Trophoblast cell (in vitro differentiated cells and primary cell): ENCODE results near the gene CYP27C1.

ENCODE experiments used
- DNase-seq, 2 donors: peaks; one replicate each; pipeline ENCODE4 v3.0.0-alpha.2; 2016
- H2AFZ ChIP-seq: 2 replicates; pipeline ENCODE4 v1.6.1; 2013; ENCODE audit warnings: low read length, moderate library complexity, mild to moderate bottlenecking; ENCODE audit not compliant: insufficient read depth, poor library complexity
- H2AK5ac ChIP-seq: 2 replicates; pipeline ENCODE4 v1.6.1; 2013; ENCODE audit warnings: mild to moderate bottlenecking, low read length
- H2BK120ac ChIP-seq: 2 replicates; pipeline ENCODE4 v1.6.1; 2013; ENCODE audit warnings: low read length, mild to moderate bottlenecking, moderate library complexity; ENCODE audit not compliant: insufficient read depth, poor library complexity
- H2BK12ac ChIP-seq: 2 replicates; pipeline ENCODE4 v1.6.1; 2013; ENCODE audit warnings: mild to moderate bottlenecking, low read length, moderate library complexity
- H2BK5ac ChIP-seq: 2 replicates; pipeline ENCODE4 v1.6.1; 2013; ENCODE audit warnings: low read length, low read depth, moderate library complexity, mild to moderate bottlenecking; ENCODE audit not compliant: poor library complexity
- H3K14ac ChIP-seq: 2 replicates; pipeline ENCODE4 v1.6.1; 2013; ENCODE audit warnings: mild to moderate bottlenecking, low read length
- H3K18ac ChIP-seq: 2 replicates; pipeline ENCODE4 v1.6.1; 2013; ENCODE audit warnings: mild to moderate bottlenecking, low read length
- H3K23ac ChIP-seq: 2 replicates; pipeline ENCODE4 v1.6.1; 2013; ENCODE audit warnings: low read length
- H3K27ac ChIP-seq: 2 replicates; pipeline ENCODE4 v1.5.1; 2013; ENCODE audit warnings: low read depth, mild to moderate bottlenecking, inconsistent platforms, low read length, moderate library complexity
- H3K27me3 ChIP-seq: 2 replicates; pipeline ENCODE4 v1.6.1; 2013; ENCODE audit warnings: inconsistent platforms, mild to moderate bottlenecking, low read length, moderate library complexity; ENCODE audit not compliant: insufficient read depth
- H3K36me3 ChIP-seq, 2 experiments: 1 replicate in 1 of 2; 2 replicates in 1 of 2; pipeline ENCODE4 v1.6.1; 2013; ENCODE audit warnings: low read length in 2 of 2, mild to moderate bottlenecking in 2 of 2, moderate library complexity in 1 of 2; ENCODE audit not compliant: insufficient read depth in 2 of 2, control insufficient read depth in 1 of 2
- H3K4ac ChIP-seq: 2 replicates; pipeline ENCODE4 v1.6.1; 2013; ENCODE audit warnings: low read depth, mild to moderate bottlenecking, low read length, moderate library complexity
- H3K4me1 ChIP-seq, 2 experiments: 1 replicate in 1 of 2; 2 replicates in 1 of 2; pipeline ENCODE4 v1.6.1; 2013; ENCODE audit warnings: low read length in 2 of 2, mild to moderate bottlenecking in 2 of 2, moderate library complexity in 1 of 2; ENCODE audit not compliant: insufficient read depth in 2 of 2, control insufficient read depth in 1 of 2
- H3K4me2 ChIP-seq: 2 replicates; pipeline ENCODE4 v1.6.1; 2013; ENCODE audit warnings: inconsistent platforms, mild to moderate bottlenecking, low read length, moderate library complexity
- H3K4me3 ChIP-seq: 2 replicates; pipeline ENCODE4 v1.5.1; 2013; ENCODE audit warnings: mild to moderate bottlenecking, low read depth, low read length, inconsistent platforms
- H3K79me1 ChIP-seq: one replicate; pipeline ENCODE4 v1.6.1; 2013; ENCODE audit warnings: low read length
- H3K79me2 ChIP-seq: 2 replicates; pipeline ENCODE4 v1.6.1; 2013; ENCODE audit warnings: low read length, mild to moderate bottlenecking; ENCODE audit not compliant: control insufficient read depth, insufficient read depth, poor library complexity
- H3K9ac ChIP-seq: 2 replicates; pipeline ENCODE4 v1.6.1; 2013; ENCODE audit warnings: mild to moderate bottlenecking, low read length
- H3K9me3 ChIP-seq: 2 replicates; pipeline ENCODE4 v1.6.1; 2013; ENCODE audit warnings: low read depth, mild to moderate bottlenecking, control low read depth, inconsistent platforms, low read length; ENCODE audit not compliant: insufficient read depth
- H4K12ac ChIP-seq: 2 replicates; pipeline ENCODE4 v1.6.1; 2013; ENCODE audit warnings: low read depth, mild to moderate bottlenecking, low read length, moderate library complexity
- H4K8ac ChIP-seq: 2 replicates; pipeline ENCODE4 v1.6.1; 2013; ENCODE audit warnings: low read depth, mild to moderate bottlenecking, low read length, moderate library complexity
- H4K91ac ChIP-seq: one replicate; pipeline ENCODE4 v1.6.1; 2013; ENCODE audit warnings: low read depth, mild to moderate bottlenecking, low read length, moderate library complexity
- WGBS: extraction: QIAGEN DNeasy Blood & Tissue Kit; methylation state at CpG from one replicate; pipeline ENCODE4 v1.1.7; 2013; ENCODE audit warnings: missing lambda C conversion rate; ENCODE audit not compliant: insufficient read length, insufficient coverage; ENCODE audit errors: extremely low coverage; 5-methylcytosine and 5-hydroxymethylcytosine counted together

The CYP27C1 gene

GRCh38 chr2:127233710-127234109 is 13.6 kb upstream of the CYP27C1 start:
- peak in 1 of 2 donors; percentile 34 for DNase-seq
- Histone ChIP-seq H2BK12ac (no peak overlapping the region), H2AK5ac (no peak overlapping the region), H3K79me1 (no peaks in the 10 kb centered on the region), H4K91ac (no peak overlapping the region), H3K18ac (no peak overlapping the region), H3K4me1 (no peaks in the 10 kb centered on the region), H2BK5ac (no peak overlapping the region), H3K4ac (no peak overlapping the region), H3K4me3 (no peak overlapping the region), H3K36me3 (no peaks in the 10 kb centered on the region), H2AFZ (no peak overlapping the region), H2BK120ac (no peak overlapping the region), H3K14ac (no peak overlapping the region), H3K79me2 (no peaks in the 10 kb centered on the region), H4K8ac (no peak overlapping the region), H4K12ac (no peak overlapping the region), H3K4me2 (no peak overlapping the region), H3K9me3 (peaks cover 4% of the 10 kb centered on the region), H3K27ac (no peak overlapping the region), H3K9ac (no peak overlapping the region), H3K23ac (no peak overlapping the region), H3K27me3 (no peaks in the 10 kb centered on the region)
- WGBS: no CpG with 5 or more reads among the region's 8 CpGs

- H4K8ac ChIP-seq: no peak overlapping the region
- no peak overlapping the region for H2BK12ac ChIP-seq
- peaks cover 2% of the 10 kb centered on the region for H3K9me3 ChIP-seq
- H3K4me1 ChIP-seq: peaks cover 5 to 6% of the 10 kb centered on the region in 2 experiments
- H3K36me3 ChIP-seq: no peaks in the 10 kb centered on the region
- no peaks in the 10 kb centered on the region for H3K27me3 ChIP-seq
- no peak overlapping the region for H3K27ac ChIP-seq
- no peak overlapping the region for H4K91ac ChIP-seq
- no peak overlapping the region for H2BK5ac ChIP-seq
- no peak overlapping the region for H3K4me2 ChIP-seq
- H3K14ac ChIP-seq: no peak overlapping the region
- H3K9ac ChIP-seq: no peak overlapping the region
- no peak for DNase-seq
- no peak overlapping the region for H2BK120ac ChIP-seq
- no peak overlapping the region for H3K23ac ChIP-seq
- H3K4me3 ChIP-seq: no peak overlapping the region
- no peak overlapping the region for H3K18ac ChIP-seq
- H3K79me1 ChIP-seq: no peaks in the 10 kb centered on the region
- H3K79me2 ChIP-seq: no peaks in the 10 kb centered on the region
- no peak overlapping the region for H2AFZ ChIP-seq
- no peak overlapping the region for H4K12ac ChIP-seq
- H3K4ac ChIP-seq: no peak overlapping the region
- no peak overlapping the region for H2AK5ac ChIP-seq
- no CpG with 5 or more reads among the region's 6 CpGs for WGBS
Observed at GRCh38 chr2:127231130-127231865, 11.2 kb upstream of the CYP27C1 start.

GRCh38 chr2:127229555-127229954 is 9.5 kb upstream of the CYP27C1 start:
- Histone ChIP-seq H2BK12ac (no peak overlapping the region), H4K8ac (no peak overlapping the region), H3K4ac (no peak overlapping the region), H3K18ac (no peak overlapping the region), H3K27me3 (no peaks in the 10 kb centered on the region), H3K27ac (no peak overlapping the region), H4K91ac (no peak overlapping the region), H2AFZ (no peak overlapping the region), H3K9me3 (peaks cover 2% of the 10 kb centered on the region), H3K79me1 (no peaks in the 10 kb centered on the region), H3K4me3 (no peak overlapping the region), H2BK120ac (no peak overlapping the region), H3K79me2 (no peaks in the 10 kb centered on the region), H2BK5ac (no peak overlapping the region), H4K12ac (no peak overlapping the region), H3K14ac (no peak overlapping the region), H3K4me1 (peaks cover 9% of the 10 kb centered on the region in 2 experiments), H3K23ac (no peak overlapping the region), H3K4me2 (no peak overlapping the region), H3K36me3 (no peaks in the 10 kb centered on the region), H3K9ac (no peak overlapping the region), H2AK5ac (no peak overlapping the region)
- WGBS: no CpG with 5 or more reads among the region's 4 CpGs
- DNase-seq: no peak

GRCh38 chr2:127228102-127228501 is 8.0 kb upstream of the CYP27C1 start:
- Histone ChIP-seq H3K4me3 (no peak overlapping the region), H3K79me1 (no peaks in the 10 kb centered on the region), H3K9me3 (peaks cover 2% of the 10 kb centered on the region), H3K4me2 (no peak overlapping the region), H4K91ac (no peak overlapping the region), H3K14ac (no peak overlapping the region), H3K36me3 (no peaks in the 10 kb centered on the region), H2AFZ (no peak overlapping the region), H2BK5ac (no peak overlapping the region), H3K79me2 (no peaks in the 10 kb centered on the region), H2AK5ac (no peak overlapping the region), H3K4ac (no peak overlapping the region), H4K8ac (no peak overlapping the region), H4K12ac (no peak overlapping the region), H2BK12ac (no peak overlapping the region), H3K27me3 (no peaks in the 10 kb centered on the region), H3K27ac (no peak overlapping the region), H3K18ac (no peak overlapping the region), H3K4me1 (peaks cover 9% of the 10 kb centered on the region in 2 experiments), H2BK120ac (no peak overlapping the region), H3K9ac (no peak overlapping the region), H3K23ac (no peak overlapping the region)
- no CpG with 5 or more reads among the region's 5 CpGs for WGBS
- no peak for DNase-seq
